H9 (cell line): Measurements from ENCODE around the gene CAB39. TPM values are rescaled to one million over a fixed set of nuclear protein-coding genes. Genes with fewer than 3 reads are reported as not detected.

ENCODE experiments used
- DNase-seq: peaks from one replicate; pipeline ENCODE4 v3.0.0-alpha.2; 2017
- H2AFZ ChIP-seq: one replicate; pipeline ENCODE4 v1.6.1; 2013; ENCODE audit warnings: mild to moderate bottlenecking, low read length, control low read depth, moderate library complexity
- H2AK5ac ChIP-seq: 2 replicates; pipeline ENCODE4 v1.6.1; 2013; ENCODE audit warnings: low read length, control low read depth, mixed read lengths; ENCODE audit not compliant: insufficient read length
- H2BK120ac ChIP-seq: one replicate; pipeline ENCODE4 v1.6.1; 2013; ENCODE audit warnings: low read depth, mild to moderate bottlenecking, low read length, control low read depth, inconsistent platforms; ENCODE audit not compliant: poor library complexity, severe bottlenecking
- H2BK12ac ChIP-seq: 2 replicates; pipeline ENCODE4 v1.6.1; 2013; ENCODE audit warnings: low read length, control low read depth, mixed read lengths, low read depth; ENCODE audit not compliant: insufficient read length
- H2BK15ac ChIP-seq: 2 replicates; pipeline ENCODE4 v1.6.1; 2013; ENCODE audit warnings: low read depth, low read length, control low read depth
- H2BK20ac ChIP-seq: one replicate; pipeline ENCODE4 v1.6.1; 2013; ENCODE audit warnings: low read depth, mild to moderate bottlenecking, low read length, control low read depth, inconsistent platforms; ENCODE audit not compliant: poor library complexity, severe bottlenecking
- H2BK5ac ChIP-seq: 2 replicates; pipeline ENCODE4 v1.6.1; 2013; ENCODE audit warnings: low read length, control low read depth, mixed read lengths; ENCODE audit not compliant: insufficient read length
- H3K14ac ChIP-seq: 2 replicates; pipeline ENCODE4 v1.6.1; 2013; ENCODE audit warnings: low read length, control low read depth; ENCODE audit not compliant: insufficient read depth
- H3K18ac ChIP-seq: 2 replicates; pipeline ENCODE4 v1.6.1; 2013; ENCODE audit warnings: low read depth, mild to moderate bottlenecking, mixed read lengths, low read length, control low read depth; ENCODE audit not compliant: insufficient read length
- H3K23ac ChIP-seq: 2 replicates; pipeline ENCODE4 v1.6.1; 2013; ENCODE audit warnings: low read length, control low read depth, mixed read lengths, low read depth; ENCODE audit not compliant: insufficient read length
- H3K23me2 ChIP-seq: 2 replicates; pipeline ENCODE4 v1.6.1; 2013; ENCODE audit warnings: low read depth, mild to moderate bottlenecking, mixed read lengths, low read length, control low read depth; ENCODE audit not compliant: insufficient read length, poor library complexity, severe bottlenecking
- H3K27ac ChIP-seq: 2 replicates; pipeline ENCODE4 v1.5.1; 2013; ENCODE audit warnings: low read length, control low read depth, mixed read lengths, low read depth; ENCODE audit not compliant: insufficient read length
- H3K27me3 ChIP-seq: 2 replicates; pipeline ENCODE4 v1.6.1; 2013; ENCODE audit warnings: low read length, control low read depth, inconsistent platforms; ENCODE audit not compliant: insufficient read depth
- H3K4ac ChIP-seq: 2 replicates; pipeline ENCODE4 v1.6.1; 2013; ENCODE audit warnings: low read depth, mild to moderate bottlenecking, control low read depth, inconsistent platforms, low read length, moderate library complexity
- H3K4me1 ChIP-seq: 2 replicates; pipeline ENCODE4 v1.6.1; 2013; ENCODE audit warnings: low read length, control low read depth, inconsistent platforms; ENCODE audit not compliant: insufficient read depth
- H3K4me2 ChIP-seq: 2 replicates; pipeline ENCODE4 v1.6.1; 2013; ENCODE audit warnings: low read length, control low read depth, mixed read lengths; ENCODE audit not compliant: insufficient read length, insufficient read depth
- H3K56ac ChIP-seq: 2 replicates; pipeline ENCODE4 v1.6.1; 2013; ENCODE audit warnings: low read depth, mild to moderate bottlenecking, mixed read lengths, low read length, control low read depth; ENCODE audit not compliant: insufficient read length
- H3K79me1 ChIP-seq: 2 replicates; pipeline ENCODE4 v1.6.1; 2013; ENCODE audit warnings: low read depth, mild to moderate bottlenecking, moderate library complexity, low read length, control low read depth, inconsistent platforms; ENCODE audit not compliant: insufficient read depth, poor library complexity, severe bottlenecking
- H3K79me2 ChIP-seq: 2 replicates; pipeline ENCODE4 v1.6.1; 2013; ENCODE audit warnings: low read length, control low read depth, inconsistent platforms; ENCODE audit not compliant: insufficient read depth
- H3K9ac ChIP-seq: 2 replicates; pipeline ENCODE4 v1.6.1; 2013; ENCODE audit warnings: low read length, control low read depth, mixed read lengths; ENCODE audit not compliant: insufficient read length; ENCODE audit errors: extremely low read depth
- H3K9me3 ChIP-seq: one replicate; pipeline ENCODE4 v1.6.1; 2013; ENCODE audit warnings: low read depth, low read length, inconsistent platforms; ENCODE audit not compliant: control insufficient read depth
- H3T11ph ChIP-seq: one replicate; pipeline ENCODE4 v1.6.1; 2013; ENCODE audit warnings: mild to moderate bottlenecking, low read length, control low read depth, inconsistent platforms
- H4K20me1 ChIP-seq: one replicate; pipeline ENCODE4 v1.6.1; 2013; ENCODE audit not compliant: control insufficient read depth, insufficient read length, insufficient read depth
- H4K5ac ChIP-seq: 2 replicates; pipeline ENCODE4 v1.6.1; 2013; ENCODE audit warnings: low read depth, mild to moderate bottlenecking, mixed read lengths, low read length, control low read depth; ENCODE audit not compliant: insufficient read length
- H4K8ac ChIP-seq: replicated peaks from 2 replicates; pipeline ENCODE4 v1.6.1; 2013; ENCODE audit warnings: low read length, control low read depth, mixed read lengths, low read depth; ENCODE audit not compliant: insufficient read length
- H4K91ac ChIP-seq: 2 replicates; pipeline ENCODE4 v1.6.1; 2013; ENCODE audit warnings: low read depth, mild to moderate bottlenecking, moderate library complexity, mixed read lengths, low read length, control low read depth; ENCODE audit not compliant: insufficient read length
- H3K27ac Mint-ChIP-seq, 3 experiments: 2 replicates in 2 of 3; 3 replicates in 1 of 3; pipeline ENCODE4 v1.8.0; 2020 to 2021; ENCODE audit warnings: mixed read lengths in 3 of 3, mild to moderate bottlenecking in 1 of 3, moderate library complexity in 1 of 3
- H3K27me3 Mint-ChIP-seq: 2 replicates; pipeline ENCODE4 v1.8.0; 2021; ENCODE audit warnings: low read depth, mild to moderate bottlenecking, moderate library complexity, mixed read lengths
- H3K36me3 Mint-ChIP-seq, 3 experiments: 2 replicates in 2 of 3; 3 replicates in 1 of 3; pipeline ENCODE4 v1.8.0; 2020 to 2021; ENCODE audit warnings: low read depth in 3 of 3, mixed read lengths in 3 of 3; ENCODE audit not compliant: insufficient read depth in 1 of 3
- H3K4me1 Mint-ChIP-seq, 2 experiments: 2 replicates each; pipeline ENCODE4 v1.8.0; 2020; ENCODE audit warnings: mixed read lengths in 2 of 2
- H3K4me3 Mint-ChIP-seq, 2 experiments: 2 replicates in 1 of 2; 3 replicates in 1 of 2; pipeline ENCODE4 v1.8.0; 2020 to 2021; ENCODE audit warnings: mild to moderate bottlenecking in 2 of 2, mixed read lengths in 2 of 2, moderate library complexity in 1 of 2
- H3K9me3 Mint-ChIP-seq, 2 experiments: 2 replicates in 1 of 2; 3 replicates in 1 of 2; pipeline ENCODE4 v1.8.0; 2020; ENCODE audit warnings: mild to moderate bottlenecking in 2 of 2, mixed read lengths in 2 of 2, moderate library complexity in 1 of 2
- WGBS: extraction: QIAGEN DNeasy Blood & Tissue Kit; methylation state at CpG from one replicate; pipeline ENCODE4 v1.1.7; 2013; ENCODE audit warnings: missing lambda C conversion rate, low lambda C conversion rate, mixed read lengths; ENCODE audit not compliant: insufficient read length; ENCODE audit errors: extremely low coverage; 5-methylcytosine and 5-hydroxymethylcytosine counted together
- total RNA-seq: library from RNA; stranded (reverse); gene quantifications from 2 replicates; pipeline ENCODE4 v1.2.1, GENCODE V29; 2021
- TF ChIP-seq, protein P1 (sequence below): fragments of 200-600 bp; sonication (generic); conservative IDR thresholded peaks from 3 replicates; pipeline ENCODE4 v1.8.0; 2021; ENCODE audit warnings: antibody characterized with exemption, mild to moderate bottlenecking

The CAB39 gene
- total RNA-seq, 1 experiment from 2014 or later, result 42.7 TPM

GRCh38 chr2:230843132-230843531 is 130.5 kb downstream of the CAB39 start:
- Histone ChIP-seq H4K8ac (no peak overlapping the region), H3K56ac (no peak overlapping the region)

More at GRCh38 chr2:230843132-230843531, 130.5 kb downstream of the CAB39 start:
- Mint-ChIP-seq H3K4me1 (peaks cover 13 to 17% of the 10 kb centered on the region in 2 experiments), H3K27ac (no peak overlapping the region), H3K36me3 (peaks cover 0 to 5% (median 0%) of the 10 kb centered on the region in 3 experiments; a peak in 2 of 7 replicates), H3K27me3 (peaks cover 14% of the 10 kb centered on the region), H3K9me3 (peaks cover 14% of the 10 kb centered on the region in 2 experiments; a peak in 4 of 5 replicates), H3K4me3 (no peak overlapping the region)
- Histone ChIP-seq H3K4me1 (no peaks in the 10 kb centered on the region), H3K4me2 (no peak overlapping the region), H2BK5ac (no peak overlapping the region), H3T11ph (no peak overlapping the region), H2BK15ac (no peak overlapping the region), H3K14ac (no peak overlapping the region), H3K23me2 (no peaks in the 10 kb centered on the region), H4K5ac (no peak overlapping the region), H3K23ac (no peak overlapping the region), H2BK20ac (no peak overlapping the region), H2BK120ac (no peak overlapping the region), H3K79me2 (no peaks in the 10 kb centered on the region), H3K79me1 (no peaks in the 10 kb centered on the region), H3K4ac (no peak overlapping the region), H4K91ac (no peak overlapping the region), H3K27me3 (no peaks in the 10 kb centered on the region), H3K9me3 (no peaks in the 10 kb centered on the region), H3K27ac (no peak overlapping the region), H2AFZ (no peak overlapping the region), H4K20me1 (no peaks in the 10 kb centered on the region), H2BK12ac (no peak overlapping the region), H3K9ac (no peak overlapping the region), H2AK5ac (no peak overlapping the region), H3K18ac (no peak overlapping the region)
- no CpG with 5 or more reads among the region's 4 CpGs for WGBS
- TF ChIP-seq, protein P1, sequence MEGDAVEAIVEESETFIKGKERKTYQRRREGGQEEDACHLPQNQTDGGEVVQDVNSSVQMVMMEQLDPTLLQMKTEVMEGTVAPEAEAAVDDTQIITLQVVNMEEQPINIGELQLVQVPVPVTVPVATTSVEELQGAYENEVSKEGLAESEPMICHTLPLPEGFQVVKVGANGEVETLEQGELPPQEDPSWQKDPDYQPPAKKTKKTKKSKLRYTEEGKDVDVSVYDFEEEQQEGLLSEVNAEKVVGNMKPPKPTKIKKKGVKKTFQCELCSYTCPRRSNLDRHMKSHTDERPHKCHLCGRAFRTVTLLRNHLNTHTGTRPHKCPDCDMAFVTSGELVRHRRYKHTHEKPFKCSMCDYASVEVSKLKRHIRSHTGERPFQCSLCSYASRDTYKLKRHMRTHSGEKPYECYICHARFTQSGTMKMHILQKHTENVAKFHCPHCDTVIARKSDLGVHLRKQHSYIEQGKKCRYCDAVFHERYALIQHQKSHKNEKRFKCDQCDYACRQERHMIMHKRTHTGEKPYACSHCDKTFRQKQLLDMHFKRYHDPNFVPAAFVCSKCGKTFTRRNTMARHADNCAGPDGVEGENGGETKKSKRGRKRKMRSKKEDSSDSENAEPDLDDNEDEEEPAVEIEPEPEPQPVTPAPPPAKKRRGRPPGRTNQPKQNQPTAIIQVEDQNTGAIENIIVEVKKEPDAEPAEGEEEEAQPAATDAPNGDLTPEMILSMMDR, result no peak
- no peak for DNase-seq
